ENCODE data around the gene GIMAP1.

DNA sequence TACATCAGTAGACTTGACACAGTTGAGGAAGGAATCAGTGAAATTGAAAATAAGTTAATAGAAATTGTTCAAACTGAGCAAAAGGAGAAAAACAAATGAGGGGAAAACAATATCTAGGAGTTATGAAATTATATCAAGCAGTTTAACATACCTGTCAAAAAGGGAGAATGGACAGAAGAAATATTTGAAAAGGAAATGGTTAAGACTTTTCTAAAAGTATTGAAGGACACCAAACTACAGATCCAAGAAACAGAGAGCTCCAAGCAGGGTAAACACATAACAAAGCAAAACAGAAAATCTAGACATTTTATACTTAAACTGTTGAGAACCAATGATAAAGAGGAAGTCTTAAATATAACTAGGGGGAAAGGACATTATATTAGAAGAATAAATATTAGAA, 12.2 kb downstream of the GIMAP1 start:
- TF ChIP-seq, protein P1, sequence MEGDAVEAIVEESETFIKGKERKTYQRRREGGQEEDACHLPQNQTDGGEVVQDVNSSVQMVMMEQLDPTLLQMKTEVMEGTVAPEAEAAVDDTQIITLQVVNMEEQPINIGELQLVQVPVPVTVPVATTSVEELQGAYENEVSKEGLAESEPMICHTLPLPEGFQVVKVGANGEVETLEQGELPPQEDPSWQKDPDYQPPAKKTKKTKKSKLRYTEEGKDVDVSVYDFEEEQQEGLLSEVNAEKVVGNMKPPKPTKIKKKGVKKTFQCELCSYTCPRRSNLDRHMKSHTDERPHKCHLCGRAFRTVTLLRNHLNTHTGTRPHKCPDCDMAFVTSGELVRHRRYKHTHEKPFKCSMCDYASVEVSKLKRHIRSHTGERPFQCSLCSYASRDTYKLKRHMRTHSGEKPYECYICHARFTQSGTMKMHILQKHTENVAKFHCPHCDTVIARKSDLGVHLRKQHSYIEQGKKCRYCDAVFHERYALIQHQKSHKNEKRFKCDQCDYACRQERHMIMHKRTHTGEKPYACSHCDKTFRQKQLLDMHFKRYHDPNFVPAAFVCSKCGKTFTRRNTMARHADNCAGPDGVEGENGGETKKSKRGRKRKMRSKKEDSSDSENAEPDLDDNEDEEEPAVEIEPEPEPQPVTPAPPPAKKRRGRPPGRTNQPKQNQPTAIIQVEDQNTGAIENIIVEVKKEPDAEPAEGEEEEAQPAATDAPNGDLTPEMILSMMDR (IDR thresholded peaks at IDR 0.05): no peak
- TF ChIP-seq POLR2AphosphoS5 (IDR thresholded peaks at IDR 0.05): no peak

Measured in upper lobe of left lung (tissue), 4 donors.